MCF 10A (cell line): ENCODE results near the gene MTNR1B. TPM values are rescaled to one million over a fixed set of nuclear protein-coding genes. Genes with fewer than 3 reads are reported as not detected.
A peak's percentile ranks its signal among the peaks of the same experiment; 100 is the strongest.

Experiments
- BruUV-seq: library from RNA; stranded (reverse); fragments of 400-500 nt; replicated peaks from 2 replicates; lab custom pipeline; 2021; lab: Mats Ljungman, UMichigan
- CTCF ChIA-PET: fragments of 300-600 bp; sonication (Branson Sonifier 250); formaldehyde crosslinking; extraction: SDS; loops from one replicate; lab custom pipeline; 2021; ENCODE audit warnings: antibody characterized with exemption, inconsistent platforms; lab: Yijun Ruan, JAX
- POLR2A ChIA-PET: fragments of 300-600, 350-650 bp; sonication (Branson Sonifier 250); formaldehyde crosslinking; extraction: SDS; loops from one replicate; lab custom pipeline; 2020; ENCODE audit warnings: antibody characterized with exemption, inconsistent platforms; lab: Yijun Ruan, JAX
- DNase-seq: peaks from one replicate; pipeline ENCODE4 v3.0.0-alpha.2; 2018; ENCODE audit not compliant: unreplicated experiment
- H3K27ac Mint-ChIP-seq: one replicate; pipeline ENCODE4 v1.8.0; 2022; ENCODE audit warnings: mild to moderate bottlenecking, low read depth, mixed read lengths; ENCODE audit not compliant: unreplicated experiment
- H3K27me3 Mint-ChIP-seq: one replicate; pipeline ENCODE4 v1.8.0; 2022; ENCODE audit warnings: mixed read lengths; ENCODE audit not compliant: insufficient read depth, unreplicated experiment
- H3K36me3 Mint-ChIP-seq: one replicate; pipeline ENCODE4 v1.8.0; 2022; ENCODE audit warnings: mild to moderate bottlenecking, moderate library complexity, mixed read lengths; ENCODE audit not compliant: insufficient read depth, unreplicated experiment
- H3K4me1 Mint-ChIP-seq: one replicate; pipeline ENCODE4 v1.8.0; 2022; ENCODE audit warnings: mixed read lengths; ENCODE audit not compliant: insufficient read depth, unreplicated experiment
- H3K4me3 Mint-ChIP-seq: one replicate; pipeline ENCODE4 v1.8.0; 2022; ENCODE audit warnings: mild to moderate bottlenecking, moderate library complexity, mixed read lengths; ENCODE audit not compliant: unreplicated experiment
- H3K9me3 Mint-ChIP-seq: one replicate; pipeline ENCODE4 v1.8.0; 2022; ENCODE audit warnings: mixed read lengths; ENCODE audit not compliant: unreplicated experiment
- intact Hi-C: fragments of 100-400 bp; cut with micrococcal nuclease; formaldehyde crosslinking; loops from 2 replicates; pipeline ENCODE4 v1.14.1; 2022
- total RNA-seq: library from RNA; stranded (reverse); gene quantifications from 2 replicates; pipeline ENCODE4 v1.2.3, GENCODE V29; 2022
- TF ChIP-seq, protein P1 (sequence below): fragments of 200-600 bp; IDR thresholded peaks from one replicate; pipeline ENCODE4 v1.8.0; 2022; ENCODE audit warnings: antibody characterized with exemption, mild to moderate bottlenecking; ENCODE audit not compliant: unreplicated experiment

The MTNR1B gene
- total RNA-seq, 1 experiment from 2014 or later, result not detected

GRCh38 chr11:92986585-92986984 lies 17.1 kb downstream of the MTNR1B start:
- Mint-ChIP-seq H3K4me3 (no peak overlapping the region), H3K9me3 (peaks cover 8% of the 10 kb centered on the region), H3K27ac (no peak overlapping the region), H3K4me1 (no peaks in the 10 kb centered on the region), H3K27me3 (no peaks in the 10 kb centered on the region), H3K36me3 (no peaks in the 10 kb centered on the region)
- TF ChIP-seq, protein P1, sequence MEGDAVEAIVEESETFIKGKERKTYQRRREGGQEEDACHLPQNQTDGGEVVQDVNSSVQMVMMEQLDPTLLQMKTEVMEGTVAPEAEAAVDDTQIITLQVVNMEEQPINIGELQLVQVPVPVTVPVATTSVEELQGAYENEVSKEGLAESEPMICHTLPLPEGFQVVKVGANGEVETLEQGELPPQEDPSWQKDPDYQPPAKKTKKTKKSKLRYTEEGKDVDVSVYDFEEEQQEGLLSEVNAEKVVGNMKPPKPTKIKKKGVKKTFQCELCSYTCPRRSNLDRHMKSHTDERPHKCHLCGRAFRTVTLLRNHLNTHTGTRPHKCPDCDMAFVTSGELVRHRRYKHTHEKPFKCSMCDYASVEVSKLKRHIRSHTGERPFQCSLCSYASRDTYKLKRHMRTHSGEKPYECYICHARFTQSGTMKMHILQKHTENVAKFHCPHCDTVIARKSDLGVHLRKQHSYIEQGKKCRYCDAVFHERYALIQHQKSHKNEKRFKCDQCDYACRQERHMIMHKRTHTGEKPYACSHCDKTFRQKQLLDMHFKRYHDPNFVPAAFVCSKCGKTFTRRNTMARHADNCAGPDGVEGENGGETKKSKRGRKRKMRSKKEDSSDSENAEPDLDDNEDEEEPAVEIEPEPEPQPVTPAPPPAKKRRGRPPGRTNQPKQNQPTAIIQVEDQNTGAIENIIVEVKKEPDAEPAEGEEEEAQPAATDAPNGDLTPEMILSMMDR, result no peak
- intact Hi-C loops, result no loop called here
- POLR2A ChIA-PET, result no interaction called here
- no peak for DNase-seq
- CTCF ChIA-PET, result interaction anchor here (0.6 kb wide), 1 partner anchor 22 kb away, joined by 3 read pairs; no protein-coding TSS in a partner anchor
- no TSS peak for BruUV-seq

- H3K4me1 Mint-ChIP-seq, result no peaks in the 10 kb centered on the region
- TF ChIP-seq, protein P1, result no peak
Observed at GRCh38 chr11:92993004-92993403, 23.6 kb downstream of the MTNR1B start.

GRCh38 chr11:93000511-93001476 lies 31.3 kb downstream of the MTNR1B start:
- H3K4me1 Mint-ChIP-seq, result peaks cover 28% of the 10 kb centered on the region
- no peaks in the 10 kb centered on the region for H3K27me3 Mint-ChIP-seq
- TF ChIP-seq, protein P1, result no peak
- ChIA-PET POLR2A (interaction anchor here (1.2 to 2.5 kb wide), 6 partner anchors 12 to 54 kb away, joined by 3 to 9 read pairs (median 4); no protein-coding TSS in a partner anchor), CTCF (interaction anchor here (0.6 to 1.6 kb wide), 4 partner anchors 10 to 768 kb away, joined by 3 to 5 read pairs (median 3); no protein-coding TSS in a partner anchor)
- peak overlapping the region; percentile 99 for H3K27ac Mint-ChIP-seq
- no peaks in the 10 kb centered on the region for H3K9me3 Mint-ChIP-seq
- no peaks in the 10 kb centered on the region for H3K36me3 Mint-ChIP-seq
- intact Hi-C loops, result loop anchor here (2.0 kb wide), 1 partner anchor 54 kb away; no protein-coding TSS in a partner anchor
- H3K4me3 Mint-ChIP-seq, result peak overlapping the region; percentile 38
- peak; percentile 94 for DNase-seq
- BruUV-seq, result TSS peak; percentile 95

More at GRCh38 chr11:92993004-92993403, 23.6 kb downstream of the MTNR1B start:
- no peak for DNase-seq
- BruUV-seq, result no TSS peak
- H3K36me3 Mint-ChIP-seq, result no peaks in the 10 kb centered on the region
- no peak overlapping the region for H3K27ac Mint-ChIP-seq
- intact Hi-C loops, result no loop called here
- CTCF ChIA-PET, result no interaction called here
- POLR2A ChIA-PET, result no interaction called here
- no peak overlapping the region for H3K4me3 Mint-ChIP-seq
- peaks cover 15% of the 10 kb centered on the region for H3K9me3 Mint-ChIP-seq
- H3K27me3 Mint-ChIP-seq, result no peaks in the 10 kb centered on the region

- peaks cover 29% of the 10 kb centered on the region for H3K4me1 Mint-ChIP-seq
- no peaks in the 10 kb centered on the region for H3K9me3 Mint-ChIP-seq
- no TSS peak for BruUV-seq
- no peak for DNase-seq
- H3K4me3 Mint-ChIP-seq, result no peak overlapping the region
- ChIA-PET POLR2A (interaction anchor here (0.6 to 2.5 kb wide), 8 partner anchors 11 to 870 kb away, joined by 3 to 9 read pairs (median 4); no protein-coding TSS in a partner anchor), CTCF (interaction anchor here (0.6 to 1.6 kb wide), 5 partner anchors 9 to 78 kb away, joined by 3 to 5 read pairs (median 4); no protein-coding TSS in a partner anchor)
- H3K36me3 Mint-ChIP-seq, result no peaks in the 10 kb centered on the region
- intact Hi-C loops, result loop anchor here (2.0 kb wide), 1 partner anchor 53 kb away; no protein-coding TSS in a partner anchor
- peak overlapping the region; percentile 99 for H3K27ac Mint-ChIP-seq
- no peaks in the 10 kb centered on the region for H3K27me3 Mint-ChIP-seq
- TF ChIP-seq, protein P1, result no peak
Observed at GRCh38 chr11:93001806-93002205, 32.4 kb downstream of the MTNR1B start.
